Measurements from ENCODE around the gene ZNF823. TPM values are rescaled to one million over a fixed set of nuclear protein-coding genes. Genes with fewer than 3 reads are reported as not detected.

Gene ZNF823
- total and polyA plus RNA-seq, 9 of the 15 experiments (the other 6 are each of a cell fraction or from before 2014, with no cell fraction given) = 4.0 to 13.4 (median 6.1) TPM

GRCh38 chr19:11781295-11782057 lies 42.7 kb upstream of the ZNF823 start (continued):
- no peak for TF ChIP-seq VEZF1 (CRISPR knock-in tag; IDR thresholded peaks at IDR 0.05)
- no peak for TF ChIP-seq HCFC1 (IDR thresholded peaks at IDR 0.05; ENCODE audit: low read depth, low read length)
- TF ChIP-seq SMARCC2 (IDR thresholded peaks at IDR 0.05; ENCODE audit: low read depth) = no peak
- TF ChIP-seq SP1 (CRISPR knock-in tag; IDR thresholded peaks at IDR 0.05) = no peak
- peak; percentile 64 for TF ChIP-seq TEAD4 (IDR thresholded peaks at IDR 0.05; ENCODE audit: low read length)
- no peak for TF ChIP-seq TEAD4 (CRISPR knock-in tag; IDR thresholded peaks at IDR 0.05; ENCODE audit: borderline replicate concordance)
- TF ChIP-seq, protein P1, sequence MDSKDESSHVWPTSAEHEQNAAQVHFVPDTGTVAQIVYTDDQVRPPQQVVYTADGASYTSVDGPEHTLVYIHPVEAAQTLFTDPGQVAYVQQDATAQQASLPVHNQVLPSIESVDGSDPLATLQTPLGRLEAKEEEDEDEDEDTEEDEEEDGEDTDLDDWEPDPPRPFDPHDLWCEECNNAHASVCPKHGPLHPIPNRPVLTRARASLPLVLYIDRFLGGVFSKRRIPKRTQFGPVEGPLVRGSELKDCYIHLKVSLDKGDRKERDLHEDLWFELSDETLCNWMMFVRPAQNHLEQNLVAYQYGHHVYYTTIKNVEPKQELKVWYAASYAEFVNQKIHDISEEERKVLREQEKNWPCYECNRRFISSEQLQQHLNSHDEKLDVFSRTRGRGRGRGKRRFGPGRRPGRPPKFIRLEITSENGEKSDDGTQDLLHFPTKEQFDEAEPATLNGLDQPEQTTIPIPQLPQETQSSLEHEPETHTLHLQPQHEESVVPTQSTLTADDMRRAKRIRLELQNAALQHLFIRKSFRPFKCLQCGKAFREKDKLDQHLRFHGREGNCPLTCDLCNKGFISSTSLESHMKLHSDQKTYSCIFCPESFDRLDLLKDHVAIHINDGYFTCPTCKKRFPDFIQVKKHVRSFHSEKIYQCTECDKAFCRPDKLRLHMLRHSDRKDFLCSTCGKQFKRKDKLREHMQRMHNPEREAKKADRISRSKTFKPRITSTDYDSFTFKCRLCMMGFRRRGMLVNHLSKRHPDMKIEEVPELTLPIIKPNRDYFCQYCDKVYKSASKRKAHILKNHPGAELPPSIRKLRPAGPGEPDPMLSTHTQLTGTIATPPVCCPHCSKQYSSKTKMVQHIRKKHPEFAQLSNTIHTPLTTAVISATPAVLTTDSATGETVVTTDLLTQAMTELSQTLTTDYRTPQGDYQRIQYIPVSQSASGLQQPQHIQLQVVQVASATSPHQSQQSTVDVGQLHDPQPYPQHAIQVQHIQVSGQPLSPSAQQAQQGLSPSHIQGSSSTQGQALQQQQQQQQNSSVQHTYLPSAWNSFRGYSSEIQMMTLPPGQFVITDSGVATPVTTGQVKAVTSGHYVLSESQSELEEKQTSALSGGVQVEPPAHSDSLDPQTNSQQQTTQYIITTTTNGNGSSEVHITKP (IDR thresholded peaks at IDR 0.05; ENCODE audit: partially characterized antibody) = no peak
- no peak for TF ChIP-seq BRD4 (IDR thresholded peaks at IDR 0.05)
- TF ChIP-seq ZNF707 (CRISPR knock-in tag; conservative IDR thresholded peaks at IDR 0.05) = no peak
- TF ChIP-seq NFRKB (IDR thresholded peaks at IDR 0.05; ENCODE audit: low read depth) = no peak
- TF ChIP-seq, protein P2, sequence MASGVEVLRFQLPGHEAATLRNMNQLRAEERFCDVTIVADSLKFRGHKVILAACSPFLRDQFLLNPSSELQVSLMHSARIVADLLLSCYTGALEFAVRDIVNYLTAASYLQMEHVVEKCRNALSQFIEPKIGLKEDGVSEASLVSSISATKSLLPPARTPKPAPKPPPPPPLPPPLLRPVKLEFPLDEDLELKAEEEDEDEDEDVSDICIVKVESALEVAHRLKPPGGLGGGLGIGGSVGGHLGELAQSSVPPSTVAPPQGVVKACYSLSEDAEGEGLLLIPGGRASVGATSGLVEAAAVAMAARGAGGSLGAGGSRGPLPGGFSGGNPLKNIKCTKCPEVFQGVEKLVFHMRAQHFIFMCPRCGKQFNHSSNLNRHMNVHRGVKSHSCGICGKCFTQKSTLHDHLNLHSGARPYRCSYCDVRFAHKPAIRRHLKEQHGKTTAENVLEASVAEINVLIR (CRISPR knock-in tag; IDR thresholded peaks at IDR 0.05) = no peak
- peak in 1 of 2 experiments; percentile 18; a peak in 1 of 4 replicates for TF ChIP-seq ZNF318 (IDR thresholded peaks at IDR 0.05; ENCODE audit: borderline replicate concordance in 1 of 2, low read depth in 1 of 2)
- TF ChIP-seq ZNF75A (CRISPR knock-in tag; IDR thresholded peaks at IDR 0.05) = peak; percentile 99

Data from K562 (cell line).